GM12878 (cell line): ENCODE data around the gene SEC31A. TPM values are rescaled to one million over a fixed set of nuclear protein-coding genes. Genes with fewer than 3 reads are reported as not detected.
A peak's percentile ranks its signal among the peaks of the same experiment; 100 is the strongest.

Source experiments
- ASH2L ChIP-seq: fragments of 300-600, 200-600 bp; sonication (generic); IDR thresholded peaks from 2 replicates; pipeline ENCODE4 v1.6.1; 2017; ENCODE audit warnings: low read depth, mild to moderate bottlenecking, borderline replicate concordance
- EED ChIP-seq: sonication (generic); IDR thresholded peaks from 2 replicates; pipeline ENCODE4 v1.6.1; 2016; ENCODE audit warnings: antibody characterized with exemption, low read depth
- HCFC1 ChIP-seq: fragments of 150-350 bp; IDR thresholded peaks from 2 replicates; pipeline ENCODE4 v1.6.1; 2014; ENCODE audit warnings: low read length
- HDGF ChIP-seq: fragments of 450-650 bp; IDR thresholded peaks from 2 replicates; pipeline ENCODE4 v1.6.1; 2016; ENCODE audit warnings: antibody characterized with exemption
- IRF4 ChIP-seq: IDR thresholded peaks from 2 replicates; pipeline ENCODE4 v1.6.1; 2011; ENCODE audit warnings: low read depth, low read length
- IRF5 ChIP-seq: fragments of 450-650 bp; IDR thresholded peaks from 2 replicates; pipeline ENCODE4 v1.6.1; 2017; ENCODE audit warnings: borderline replicate concordance
- MTA3 ChIP-seq: IDR thresholded peaks from 2 replicates; pipeline ENCODE4 v1.6.1; 2012; ENCODE audit warnings: low read length, inconsistent platforms, borderline replicate concordance
- MYB ChIP-seq: fragments of 150-350 bp; IDR thresholded peaks from 2 replicates; pipeline ENCODE4 v1.6.1; 2014; ENCODE audit warnings: mild to moderate bottlenecking, low read depth, low read length, borderline replicate concordance
- NBN ChIP-seq: fragments of 450-650 bp; IDR thresholded peaks from 2 replicates; pipeline ENCODE4 v1.6.1; 2016
- NFXL1 ChIP-seq: fragments of 450-650 bp; IDR thresholded peaks from 2 replicates; pipeline ENCODE4 v1.6.1; 2017; ENCODE audit warnings: antibody characterized with exemption, mild to moderate bottlenecking, borderline replicate concordance
- NKRF ChIP-seq: fragments of 450-650 bp; conservative IDR thresholded peaks from 2 replicates; pipeline ENCODE4 v1.6.1; 2017; ENCODE audit warnings: mild to moderate bottlenecking, moderate library complexity
- PAX8 ChIP-seq: fragments of 450-650 bp; IDR thresholded peaks from 2 replicates; pipeline ENCODE4 v1.6.1; 2017; ENCODE audit warnings: mild to moderate bottlenecking, moderate library complexity
- RB1 ChIP-seq: fragments of 450-650 bp; formaldehyde crosslinking; IDR thresholded peaks from 2 replicates; pipeline ENCODE4 v1.6.1; 2017; ENCODE audit warnings: mild to moderate bottlenecking, borderline replicate concordance
- RCOR1 ChIP-seq: conservative IDR thresholded peaks from 2 replicates; pipeline ENCODE4 v1.6.1; 2012; ENCODE audit warnings: low read depth, low read length, improper control_type of control experiment
- RFX5 ChIP-seq: IDR thresholded peaks from 2 replicates; pipeline ENCODE4 v1.6.1; 2011; ENCODE audit warnings: low read depth, low read length, improper control_type of control experiment
- SMAD5 ChIP-seq: IDR thresholded peaks from 2 replicates; pipeline ENCODE4 v1.6.1; 2016; ENCODE audit warnings: antibody characterized with exemption, low read depth
- SP1 ChIP-seq: IDR thresholded peaks from one replicate; pipeline ENCODE4 v1.6.1; 2011; ENCODE audit warnings: low read depth, low read length
- SUPT20H ChIP-seq: IDR thresholded peaks from 2 replicates; pipeline ENCODE4 v1.6.1; 2011; ENCODE audit warnings: low read depth, mild to moderate bottlenecking, low read length, moderate library complexity, borderline replicate concordance; ENCODE audit not compliant: control insufficient read depth
- polyA plus RNA-seq, 11 experiments: library from polyadenylated mRNA; depleted of rRNA in 4 of 11; unstranded in 6 of 11; stranded (reverse) in 5 of 11; fragments of >200 nt; fragmentation: Nextera tagmentation in 4 of 11; fragmentation: Illumina TruSeq in 1 of 11; extraction: Ambion mirVana in 4 of 11; extraction: Trizol in 1 of 11; gene quantifications; 1 replicate in 1 of 11; 2 replicates in 10 of 11; pipeline versions ENCODE4 v1.2.1 to v1.2.3, GENCODE V29; 2011 to 2016; ENCODE audit warnings: inconsistent platforms in 2 of 11, missing spikeins in 2 of 11, low read depth in 1 of 11
- total RNA-seq, 4 experiments: library from RNA; depleted of rRNA in 3 of 4; stranded (reverse); fragments of >200 nt in 3 of 4; fragmentation: Illumina TruSeq in 1 of 4; extraction: Trizol in 1 of 4; gene quantifications; 2 replicates each; pipeline versions ENCODE4 v1.2.1 to v1.2.3, GENCODE V29; 2013 to 2021
- TF ChIP-seq, protein P1 (sequence below): IDR thresholded peaks from 2 replicates; pipeline ENCODE4 v1.6.1; 2012; ENCODE audit warnings: improper control_type of control experiment, low read depth, low read length; ENCODE audit not compliant: insufficient replicate concordance
- TF ChIP-seq, protein P2 (sequence below): IDR thresholded peaks from 2 replicates; pipeline ENCODE4 v1.6.1; 2011; ENCODE audit warnings: low read depth, low read length, improper control_type of control experiment, borderline replicate concordance
- TF ChIP-seq, protein P3 (sequence below): fragments of 450-650 bp; IDR thresholded peaks from 2 replicates; pipeline ENCODE4 v1.6.1; 2014; ENCODE audit warnings: mild to moderate bottlenecking

Gene SEC31A
- total and polyA plus RNA-seq, 10 of the 15 experiments (the other 5 are each of a cell fraction or from before 2014, with no cell fraction given): 74.6 to 171 (median 129) TPM

DNA sequence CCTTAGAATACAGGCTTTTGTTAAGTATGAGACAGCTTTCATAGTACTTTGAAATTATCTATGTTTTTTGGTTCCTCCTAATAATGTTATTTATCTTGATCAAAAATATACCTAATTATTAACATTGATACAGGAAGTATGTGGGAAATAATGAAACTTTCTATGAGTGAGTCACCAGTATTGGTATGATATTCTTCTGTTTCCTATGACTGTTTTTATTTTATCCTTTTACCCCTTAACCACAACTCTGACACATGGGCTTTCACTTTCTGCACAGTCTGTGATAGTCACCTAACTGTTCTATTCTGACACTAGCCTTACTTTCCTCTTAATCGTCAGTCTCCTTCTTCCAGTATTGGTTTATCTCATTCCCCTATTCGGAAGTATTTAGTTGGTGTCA, 14.3 kb upstream of the SEC31A start (continued):
- TF ChIP-seq, protein P1, sequence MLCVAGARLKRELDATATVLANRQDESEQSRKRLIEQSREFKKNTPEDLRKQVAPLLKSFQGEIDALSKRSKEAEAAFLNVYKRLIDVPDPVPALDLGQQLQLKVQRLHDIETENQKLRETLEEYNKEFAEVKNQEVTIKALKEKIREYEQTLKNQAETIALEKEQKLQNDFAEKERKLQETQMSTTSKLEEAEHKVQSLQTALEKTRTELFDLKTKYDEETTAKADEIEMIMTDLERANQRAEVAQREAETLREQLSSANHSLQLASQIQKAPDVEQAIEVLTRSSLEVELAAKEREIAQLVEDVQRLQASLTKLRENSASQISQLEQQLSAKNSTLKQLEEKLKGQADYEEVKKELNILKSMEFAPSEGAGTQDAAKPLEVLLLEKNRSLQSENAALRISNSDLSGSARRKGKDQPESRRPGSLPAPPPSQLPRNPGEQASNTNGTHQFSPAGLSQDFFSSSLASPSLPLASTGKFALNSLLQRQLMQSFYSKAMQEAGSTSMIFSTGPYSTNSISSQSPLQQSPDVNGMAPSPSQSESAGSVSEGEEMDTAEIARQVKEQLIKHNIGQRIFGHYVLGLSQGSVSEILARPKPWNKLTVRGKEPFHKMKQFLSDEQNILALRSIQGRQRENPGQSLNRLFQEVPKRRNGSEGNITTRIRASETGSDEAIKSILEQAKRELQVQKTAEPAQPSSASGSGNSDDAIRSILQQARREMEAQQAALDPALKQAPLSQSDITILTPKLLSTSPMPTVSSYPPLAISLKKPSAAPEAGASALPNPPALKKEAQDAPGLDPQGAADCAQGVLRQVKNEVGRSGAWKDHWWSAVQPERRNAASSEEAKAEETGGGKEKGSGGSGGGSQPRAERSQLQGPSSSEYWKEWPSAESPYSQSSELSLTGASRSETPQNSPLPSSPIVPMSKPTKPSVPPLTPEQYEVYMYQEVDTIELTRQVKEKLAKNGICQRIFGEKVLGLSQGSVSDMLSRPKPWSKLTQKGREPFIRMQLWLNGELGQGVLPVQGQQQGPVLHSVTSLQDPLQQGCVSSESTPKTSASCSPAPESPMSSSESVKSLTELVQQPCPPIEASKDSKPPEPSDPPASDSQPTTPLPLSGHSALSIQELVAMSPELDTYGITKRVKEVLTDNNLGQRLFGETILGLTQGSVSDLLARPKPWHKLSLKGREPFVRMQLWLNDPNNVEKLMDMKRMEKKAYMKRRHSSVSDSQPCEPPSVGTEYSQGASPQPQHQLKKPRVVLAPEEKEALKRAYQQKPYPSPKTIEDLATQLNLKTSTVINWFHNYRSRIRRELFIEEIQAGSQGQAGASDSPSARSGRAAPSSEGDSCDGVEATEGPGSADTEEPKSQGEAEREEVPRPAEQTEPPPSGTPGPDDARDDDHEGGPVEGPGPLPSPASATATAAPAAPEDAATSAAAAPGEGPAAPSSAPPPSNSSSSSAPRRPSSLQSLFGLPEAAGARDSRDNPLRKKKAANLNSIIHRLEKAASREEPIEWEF: peak; percentile 64
- no peak for TF ChIP-seq EED
- no peak for TF ChIP-seq IRF5
- TF ChIP-seq ASH2L: no peak
- TF ChIP-seq NKRF: no peak
- TF ChIP-seq RCOR1: no peak
- no peak for TF ChIP-seq RFX5
- no peak for TF ChIP-seq HCFC1
- no peak for TF ChIP-seq NFXL1
- peak; percentile 91 for TF ChIP-seq MTA3
- no peak for TF ChIP-seq MYB
- peak; percentile 84 for TF ChIP-seq IRF4
- no peak for TF ChIP-seq SUPT20H
- TF ChIP-seq PAX8: no peak
- TF ChIP-seq, protein P2, sequence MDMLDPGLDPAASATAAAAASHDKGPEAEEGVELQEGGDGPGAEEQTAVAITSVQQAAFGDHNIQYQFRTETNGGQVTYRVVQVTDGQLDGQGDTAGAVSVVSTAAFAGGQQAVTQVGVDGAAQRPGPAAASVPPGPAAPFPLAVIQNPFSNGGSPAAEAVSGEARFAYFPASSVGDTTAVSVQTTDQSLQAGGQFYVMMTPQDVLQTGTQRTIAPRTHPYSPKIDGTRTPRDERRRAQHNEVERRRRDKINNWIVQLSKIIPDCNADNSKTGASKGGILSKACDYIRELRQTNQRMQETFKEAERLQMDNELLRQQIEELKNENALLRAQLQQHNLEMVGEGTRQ: no peak
- TF ChIP-seq SP1: no peak
- TF ChIP-seq HDGF: no peak
- no peak for TF ChIP-seq RB1
- TF ChIP-seq NBN: peak; percentile 94
- TF ChIP-seq, protein P3, sequence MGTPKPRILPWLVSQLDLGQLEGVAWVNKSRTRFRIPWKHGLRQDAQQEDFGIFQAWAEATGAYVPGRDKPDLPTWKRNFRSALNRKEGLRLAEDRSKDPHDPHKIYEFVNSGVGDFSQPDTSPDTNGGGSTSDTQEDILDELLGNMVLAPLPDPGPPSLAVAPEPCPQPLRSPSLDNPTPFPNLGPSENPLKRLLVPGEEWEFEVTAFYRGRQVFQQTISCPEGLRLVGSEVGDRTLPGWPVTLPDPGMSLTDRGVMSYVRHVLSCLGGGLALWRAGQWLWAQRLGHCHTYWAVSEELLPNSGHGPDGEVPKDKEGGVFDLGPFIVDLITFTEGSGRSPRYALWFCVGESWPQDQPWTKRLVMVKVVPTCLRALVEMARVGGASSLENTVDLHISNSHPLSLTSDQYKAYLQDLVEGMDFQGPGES: no peak
- TF ChIP-seq SMAD5: no peak
